HepG2 (cell line): Measurements from ENCODE around the gene SGTB.

Source experiments
- CC2D1A ChIP-seq: sonication (generic); formaldehyde crosslinking; IDR thresholded peaks from 2 replicates; pipeline ENCODE4 v1.8.1; 2023; ENCODE audit warnings: mild to moderate bottlenecking, missing genetic modification reagents
- CTCF ChIP-seq: sonication (generic); formaldehyde crosslinking; IDR thresholded peaks from 2 replicates; pipeline ENCODE4 v1.5.0; 2020; ENCODE audit warnings: mild to moderate bottlenecking, missing genetic modification reagents, moderate library complexity
- IKZF1 ChIP-seq: fragments of 450-650 bp; IDR thresholded peaks from 2 replicates; pipeline ENCODE4 v1.7.1; 2016
- MXD4 ChIP-seq: IDR thresholded peaks from 2 replicates; pipeline ENCODE4 v1.6.1; 2016; ENCODE audit warnings: mild to moderate bottlenecking, missing biosample characterization, missing genetic modification reagents
- SATB2 ChIP-seq: sonication (generic); formaldehyde crosslinking; IDR thresholded peaks from 2 replicates; pipeline ENCODE4 v1.5.0; 2020; ENCODE audit warnings: missing genetic modification reagents
- SIX4 ChIP-seq: sonication (generic); formaldehyde crosslinking; IDR thresholded peaks from 2 replicates; pipeline ENCODE4 v1.4.0; 2020; ENCODE audit warnings: missing genetic modification reagents
- TCF7 ChIP-seq: sonication (generic); IDR thresholded peaks from 2 replicates; pipeline ENCODE4 v1.6.1; 2016; ENCODE audit warnings: antibody characterized with exemption, low read depth
- ZNF281 ChIP-seq: sonication (generic); formaldehyde crosslinking; IDR thresholded peaks from 2 replicates; pipeline ENCODE4 v1.4.0; 2020; ENCODE audit warnings: missing genetic modification reagents, borderline replicate concordance
- ZNF30 ChIP-seq: sonication (generic); formaldehyde crosslinking; IDR thresholded peaks from 2 replicates; pipeline ENCODE4 v1.5.0; 2020; ENCODE audit warnings: mild to moderate bottlenecking, missing genetic modification reagents
- ZNF792 ChIP-seq: IDR thresholded peaks from 2 replicates; pipeline ENCODE4 v1.6.1; 2016

- TF ChIP-seq SATB2 (CRISPR knock-in tag) (no peak), ZNF30 (CRISPR knock-in tag) (no peak), ZNF792 (CRISPR knock-in tag) (no peak), ZNF281 (CRISPR knock-in tag) (no peak), CTCF (CRISPR knock-in tag) (no peak), IKZF1 (no peak), MXD4 (CRISPR knock-in tag) (no peak), TCF7 (no peak), CC2D1A (CRISPR knock-in tag) (no peak), SIX4 (CRISPR knock-in tag) (no peak)
Measured at GRCh38 chr5:65707663-65708062, 14.2 kb downstream of the SGTB start.
